ENCODE data around the gene CLCN2. TPM values are rescaled to one million over a fixed set of nuclear protein-coding genes. Genes with fewer than 3 reads are reported as not detected.

Gene CLCN2
- total and polyA plus RNA-seq, 2 donors (not counting 1 experiment from before 2014, with no cell fraction given), result 0.93 to 3.1 TPM

GRCh38 chr3:184314700-184315542 is 46.5 kb downstream of the CLCN2 start:
- no peak overlapping the region for H2AFZ ChIP-seq (ENCODE audit: low read length)
- H3K4me3 ChIP-seq (replicated peaks in 1 of 4; ENCODE audit: control extremely low read depth in 1 of 4, insufficient read depth in 1 of 4, low read depth in 3 of 4, low read length in 4 of 4), result peak overlapping the region; percentile 90 to 98 (median 95)
- H3K4me1 ChIP-seq (ENCODE audit: control insufficient read depth, extremely low read depth, insufficient read depth, low read length), result peaks cover 15% of the 10 kb centered on the region
- TF ChIP-seq CTCF (conservative IDR thresholded peaks at IDR 0.05 in 1 of 2, IDR thresholded peaks at IDR 0.05 in 1 of 2; ENCODE audit: low read depth in 1 of 2, low read length in 2 of 2) (no peak), EZH2 (IDR thresholded peaks at IDR 0.05; ENCODE audit: low read length, missing control alignments) (no peak)
- peaks cover 53% of the 10 kb centered on the region for H3K79me2 ChIP-seq (ENCODE audit: control insufficient read depth, insufficient read depth, low read length)
- peak; percentile 77 to 84 for DNase-seq (ENCODE audit: low read depth in 2 of 2)
- H3K4me2 ChIP-seq (ENCODE audit: extremely low read depth, insufficient read depth, low read length), result peak overlapping the region; percentile 95
- H3K36me3 ChIP-seq (ENCODE audit: control insufficient read depth, insufficient read depth, low read length), result peaks cover 11% of the 10 kb centered on the region
- peak overlapping the region; percentile 94 for H3K9ac ChIP-seq (ENCODE audit: insufficient read depth, low read length)
- no peaks in the 10 kb centered on the region for H3K9me3 ChIP-seq (ENCODE audit: control insufficient read depth, insufficient read depth, low read depth, low read length)
- peak overlapping the region; percentile 95 for H3K27ac ChIP-seq (ENCODE audit: insufficient read depth, low read length)
- no peaks in the 10 kb centered on the region for H3K27me3 ChIP-seq (ENCODE audit: control insufficient read depth, insufficient read depth, low read length)
- peaks cover 4% of the 10 kb centered on the region for H4K20me1 ChIP-seq (ENCODE audit: control insufficient read depth, extremely low read depth, insufficient read depth, low read length)

GRCh38 chr3:184314363-184314699 is 47.1 kb downstream of the CLCN2 start, which contains the start of gene EIF4G1:
Gene EIF4G1 (plus strand): TSS chr3:184314606. CDS start chr3:184315797, 1,191 bp downstream.
- peaks cover 11% of the 10 kb centered on the region for H3K36me3 ChIP-seq (ENCODE audit: control insufficient read depth, insufficient read depth, low read length)
- H4K20me1 ChIP-seq (ENCODE audit: control insufficient read depth, extremely low read depth, insufficient read depth, low read length), result peaks cover 4% of the 10 kb centered on the region
- peaks cover 47% of the 10 kb centered on the region for H3K79me2 ChIP-seq (ENCODE audit: control insufficient read depth, insufficient read depth, low read length)
- DNase-seq (ENCODE audit: low read depth in 2 of 2), result peak; percentile 92 to 94
- no peaks in the 10 kb centered on the region for H3K27me3 ChIP-seq (ENCODE audit: control insufficient read depth, insufficient read depth, low read length)
- peak within 1 kb of the TSS; percentile 95 for H3K4me2 ChIP-seq (ENCODE audit: extremely low read depth, insufficient read depth, low read length)
- H3K9ac ChIP-seq (ENCODE audit: insufficient read depth, low read length), result peak within 1 kb of the TSS; percentile 94
- H2AFZ ChIP-seq (ENCODE audit: low read length), result no peak within 1 kb of the TSS
- H3K27ac ChIP-seq (ENCODE audit: insufficient read depth, low read length), result peak within 1 kb of the TSS; percentile 95
- H3K9me3 ChIP-seq (ENCODE audit: control insufficient read depth, insufficient read depth, low read depth, low read length), result no peaks in the 10 kb centered on the region
- H3K4me1 ChIP-seq (ENCODE audit: control insufficient read depth, extremely low read depth, insufficient read depth, low read length), result peaks cover 10% of the 10 kb centered on the region
- TF ChIP-seq CTCF (conservative IDR thresholded peaks at IDR 0.05 in 1 of 2, IDR thresholded peaks at IDR 0.05 in 1 of 2; ENCODE audit: low read depth in 1 of 2, low read length in 2 of 2) (no peak), EZH2 (IDR thresholded peaks at IDR 0.05; ENCODE audit: low read length, missing control alignments) (no peak)
- peak within 1 kb of the TSS; percentile 90 to 98 (median 95) for H3K4me3 ChIP-seq (replicated peaks in 1 of 4; ENCODE audit: control extremely low read depth in 1 of 4, insufficient read depth in 1 of 4, low read depth in 3 of 4, low read length in 4 of 4)

GRCh38 chr3:184311633-184312032 is 49.8 kb downstream of the CLCN2 start:
- H3K79me2 ChIP-seq (ENCODE audit: control insufficient read depth, insufficient read depth, low read length), result peaks cover 20% of the 10 kb centered on the region
- no peak overlapping the region for H3K27ac ChIP-seq (ENCODE audit: insufficient read depth, low read length)
- peaks cover under 1% of the 10 kb centered on the region for H4K20me1 ChIP-seq (ENCODE audit: control insufficient read depth, extremely low read depth, insufficient read depth, low read length)
- no peak overlapping the region for H3K4me2 ChIP-seq (ENCODE audit: extremely low read depth, insufficient read depth, low read length)
- no peak for TF ChIP-seq EZH2 (IDR thresholded peaks at IDR 0.05; ENCODE audit: low read length, missing control alignments)
- no peak for TF ChIP-seq CTCF (conservative IDR thresholded peaks at IDR 0.05 in 1 of 2, IDR thresholded peaks at IDR 0.05 in 1 of 2; ENCODE audit: low read depth in 1 of 2, low read length in 2 of 2)
- H3K4me1 ChIP-seq (ENCODE audit: control insufficient read depth, extremely low read depth, insufficient read depth, low read length), result peaks cover under 1% of the 10 kb centered on the region
- H3K9ac ChIP-seq (ENCODE audit: insufficient read depth, low read length), result no peak overlapping the region
- no peak overlapping the region for H3K4me3 ChIP-seq (replicated peaks in 1 of 4; ENCODE audit: control extremely low read depth in 1 of 4, insufficient read depth in 1 of 4, low read depth in 3 of 4, low read length in 4 of 4)
- no peak for DNase-seq (ENCODE audit: low read depth in 2 of 2)
- H3K9me3 ChIP-seq (ENCODE audit: control insufficient read depth, insufficient read depth, low read depth, low read length), result no peaks in the 10 kb centered on the region
- H3K36me3 ChIP-seq (ENCODE audit: control insufficient read depth, insufficient read depth, low read length), result peaks cover 15% of the 10 kb centered on the region
- H3K27me3 ChIP-seq (ENCODE audit: control insufficient read depth, insufficient read depth, low read length), result no peaks in the 10 kb centered on the region
- no peak overlapping the region for H2AFZ ChIP-seq (ENCODE audit: low read length)

Measured in fibroblast of lung (primary cell).